SK-N-SH treated with all-trans-retinoic acid at 6 μM for 48 hours (cell line): ENCODE results near the gene PLEKHM3.

Experiments used
- ATAC-seq: fragments of 200-7000 bp; cut with Tn5 transposase; 3 replicates; pipeline ENCODE4 v1.9.1; 2020; ENCODE audit warnings: mild to moderate bottlenecking, moderate library complexity
- ARNTL ChIP-seq: fragments of 450-650 bp; formaldehyde crosslinking; IDR thresholded peaks from 2 replicates; pipeline ENCODE4 v1.5.0; 2020; ENCODE audit warnings: low read depth, mild to moderate bottlenecking, moderate library complexity, borderline replicate concordance
- BACH2 ChIP-seq: fragments of 250-450 bp; sonication (Bioruptor Pico); IDR thresholded peaks from 2 replicates; pipeline ENCODE4 v1.9.0; 2021; ENCODE audit warnings: mild to moderate bottlenecking, borderline replicate concordance
- CREB5 ChIP-seq: fragments of 250-450 bp; sonication (Bioruptor Pico); IDR thresholded peaks from 2 replicates; pipeline ENCODE4 v1.5.1; 2020; ENCODE audit warnings: low read depth, mild to moderate bottlenecking, moderate library complexity
- CSRNP3 ChIP-seq: fragments of 250-450 bp; sonication (Bioruptor Pico); IDR thresholded peaks from 2 replicates; pipeline ENCODE4 v1.5.1; 2021; ENCODE audit warnings: mild to moderate bottlenecking, moderate library complexity
- GLIS3 ChIP-seq: fragments of 250-450 bp; sonication (Bioruptor Pico); IDR thresholded peaks from 2 replicates; pipeline ENCODE4 v1.5.0; 2020; ENCODE audit warnings: mild to moderate bottlenecking, moderate library complexity
- ISL1 ChIP-seq: fragments of 250-450 bp; sonication (Bioruptor Pico); IDR thresholded peaks from 2 replicates; pipeline ENCODE4 v2.1.2; 2022; ENCODE audit warnings: mild to moderate bottlenecking, moderate library complexity
- OSR1 ChIP-seq: fragments of 250-450 bp; sonication (Bioruptor Pico); IDR thresholded peaks from 2 replicates; pipeline ENCODE4 v1.8.0; 2022; ENCODE audit warnings: moderate library complexity, mild to moderate bottlenecking, inconsistent platforms
- PATZ1 ChIP-seq: fragments of 250-450 bp; sonication (Bioruptor Pico); IDR thresholded peaks from 2 replicates; pipeline ENCODE4 v1.8.0; 2020; ENCODE audit warnings: mild to moderate bottlenecking, moderate library complexity, borderline replicate concordance
- POU6F1 ChIP-seq: fragments of 250-450 bp; sonication (Bioruptor Pico); IDR thresholded peaks from 2 replicates; pipeline ENCODE4 v1.8.0; 2021; ENCODE audit warnings: low read depth, mild to moderate bottlenecking, moderate library complexity, borderline replicate concordance
- PPARA ChIP-seq: fragments of 250-450 bp; sonication (Bioruptor Pico); IDR thresholded peaks from 2 replicates; pipeline ENCODE4 v1.5.0; 2020; ENCODE audit warnings: mild to moderate bottlenecking, borderline replicate concordance
- SNAI2 ChIP-seq: fragments of 250-450 bp; sonication (Bioruptor Pico); IDR thresholded peaks from 2 replicates; pipeline ENCODE4 v1.5.0; 2020; ENCODE audit warnings: mild to moderate bottlenecking, moderate library complexity
- TCF4 ChIP-seq: fragments of 250-450 bp; sonication (Bioruptor Pico); IDR thresholded peaks from 2 replicates; pipeline ENCODE4 v1.8.0; 2021; ENCODE audit warnings: mild to moderate bottlenecking, moderate library complexity, borderline replicate concordance
- TOX ChIP-seq: fragments of 250-450 bp; sonication (Bioruptor Pico); IDR thresholded peaks from 2 replicates; pipeline ENCODE4 v1.8.0; 2021; ENCODE audit warnings: mild to moderate bottlenecking, moderate library complexity, borderline replicate concordance
- TSHZ2 ChIP-seq: fragments of 250-450 bp; sonication (Bioruptor Pico); IDR thresholded peaks from 2 replicates; pipeline ENCODE4 v1.5.0; 2020; ENCODE audit warnings: mild to moderate bottlenecking, moderate library complexity
- ZFP3 ChIP-seq: fragments of 250-450 bp; sonication (Bioruptor Pico); IDR thresholded peaks from 2 replicates; pipeline ENCODE4 v1.5.0; 2020; ENCODE audit warnings: mild to moderate bottlenecking, moderate library complexity
- ZFP30 ChIP-seq: fragments of 450-650 bp; formaldehyde crosslinking; IDR thresholded peaks from 2 replicates; pipeline ENCODE4 v1.5.0; 2022; ENCODE audit warnings: mild to moderate bottlenecking, moderate library complexity
- ZNF565 ChIP-seq: fragments of 450-650 bp; formaldehyde crosslinking; conservative IDR thresholded peaks from 2 replicates; pipeline ENCODE4 v1.5.0; 2020; ENCODE audit warnings: low read depth, mild to moderate bottlenecking, moderate library complexity
- ZNF70 ChIP-seq: fragments of 450-650 bp; formaldehyde crosslinking; IDR thresholded peaks from 2 replicates; pipeline ENCODE4 v1.5.0; 2020; ENCODE audit warnings: mild to moderate bottlenecking, moderate library complexity
- ZNF8 ChIP-seq: fragments of 450-650 bp; formaldehyde crosslinking; IDR thresholded peaks from 2 replicates; pipeline ENCODE4 v1.5.0; 2020; ENCODE audit warnings: mild to moderate bottlenecking, moderate library complexity

Gene PLEKHM3

GRCh38 chr2:207901401-207901800, 123.9 kb downstream of the PLEKHM3 start:
- TF ChIP-seq POU6F1 (CRISPR knock-in tag) (no peak), ZNF8 (CRISPR knock-in tag) (no peak), CREB5 (CRISPR knock-in tag) (no peak), ARNTL (CRISPR knock-in tag) (no peak), GLIS3 (CRISPR knock-in tag) (no peak), SNAI2 (no peak), PPARA (CRISPR knock-in tag) (no peak), ZFP30 (CRISPR knock-in tag) (no peak), ZNF565 (CRISPR knock-in tag) (no peak), TCF4 (no peak), ZNF70 (no peak)
- TF ChIP-seq, all 23 proteins: peak for 0
- no peak for ATAC-seq

- ATAC-seq = no peak
- no peak for TF ChIP-seq ISL1 (CRISPR knock-in tag)
These were observed 127.0 kb downstream of the PLEKHM3 start for GRCh38 chr2:207898354-207898695.

GRCh38 chr2:207897541-207898353, 127.6 kb downstream of the PLEKHM3 start:
- TF ChIP-seq TCF4 (no peak), ZFP3 (CRISPR knock-in tag) (no peak), BACH2 (CRISPR knock-in tag) (no peak), POU6F1 (CRISPR knock-in tag) (no peak), SNAI2 (no peak), ZNF70 (no peak), ZFP30 (CRISPR knock-in tag) (no peak), GLIS3 (CRISPR knock-in tag) (no peak), CSRNP3 (CRISPR knock-in tag) (no peak), CREB5 (CRISPR knock-in tag) (no peak), TOX (CRISPR knock-in tag) (no peak), PATZ1 (CRISPR knock-in tag) (no peak), TSHZ2 (CRISPR knock-in tag) (no peak), PPARA (CRISPR knock-in tag) (no peak), OSR1 (CRISPR knock-in tag) (no peak)
- ATAC-seq = no peak
